ENCODE data around the gene TLE6. TPM values are rescaled to one million over a fixed set of nuclear protein-coding genes. Genes with fewer than 3 reads are reported as not detected.

Gene TLE6
- total and polyA plus RNA-seq, 2 of the 8 experiments (the other 6 are each of a cell fraction or from before 2014, with no cell fraction given): 2.5 to 2.9 TPM

GRCh38 chr19:2952953-2953481, 24.3 kb upstream of the TLE6 start:
- ChIA-PET POLR2A (ENCODE audit: partially characterized antibody) (no interaction called here), CTCF (ENCODE audit: partially characterized antibody) (interaction anchor here (0.6 to 18.9 kb wide), 14 partner anchors 8 to 789 kb away, joined by 3 to 260 read pairs (median 4); no protein-coding TSS in a partner anchor)
- Histone ChIP-seq H2BK15ac (ENCODE audit: low read length) (0 out of 2 replicates have a peak overlapping the region, but pooled peaks have one; percentile 36), H3K14ac (ENCODE audit: insufficient read length) (no peak overlapping the region), H2BK5ac (ENCODE audit: low read depth, low read length) (no peak overlapping the region), H3K36me3 (ENCODE audit: control insufficient read depth in 2 of 4, insufficient read depth in 4 of 4, low read length in 3 of 4) (no peaks in the 10 kb centered on the region), H2BK120ac (replicated peaks; ENCODE audit: low read depth, low read length) (no peak overlapping the region), H4K91ac (replicated peaks; ENCODE audit: insufficient read length, low read length) (no peak overlapping the region), H2BK12ac (ENCODE audit: low read depth, low read length) (no peak overlapping the region), H4K5ac (ENCODE audit: insufficient read length, low read depth, low read length) (no peak overlapping the region), H2BK20ac (ENCODE audit: low read length) (no peak overlapping the region), H3K27me3 (replicated peaks in 1 of 4; ENCODE audit: control insufficient read depth in 3 of 4, extremely low read depth in 1 of 4, insufficient read depth in 3 of 4, low read length in 3 of 4) (no peaks in the 10 kb centered on the region; a peak in 1 of 7 replicates), H4K8ac (ENCODE audit: extremely low read depth, insufficient read depth, low read length) (no peak overlapping the region), H3K9ac (replicated peaks in 1 of 4; ENCODE audit: extremely low read depth in 1 of 4, low read depth in 3 of 4, low read length in 3 of 4) (no peak overlapping the region), H3K56ac (replicated peaks; ENCODE audit: insufficient read length, low read depth, low read length) (no peak overlapping the region), H3K4me2 (ENCODE audit: insufficient read depth in 1 of 2, low read depth in 2 of 2, low read length in 2 of 2) (no peak overlapping the region), H3K18ac (ENCODE audit: extremely low read depth, low read length) (no peak overlapping the region), H3K23me2 (ENCODE audit: low read depth, low read length) (peaks cover 4% of the 10 kb centered on the region; the same call in 1 of the 2 replicates), H2AFZ (ENCODE audit: low read length) (0 out of 2 replicates have a peak overlapping the region, but pooled peaks have one; percentile 74), H3K9me3 (ENCODE audit: insufficient read depth in 2 of 2, low read depth in 1 of 2, low read length in 1 of 2) (no peaks in the 10 kb centered on the region), H3K79me2 (ENCODE audit: control insufficient read depth in 1 of 2, insufficient read depth in 2 of 2, low read length in 2 of 2) (peaks cover 0 to 12% of the 10 kb centered on the region in 2 experiments; a peak in 2 of 4 replicates), H3K4me1 (replicated peaks in 1 of 4; ENCODE audit: control insufficient read depth in 3 of 4, insufficient read depth in 4 of 4, low read length in 3 of 4) (peaks cover 0 to 6% (median 4%) of the 10 kb centered on the region in 4 experiments; a peak in 4 of 7 replicates), H3K27ac (ENCODE audit: low read depth, low read length) (no peak overlapping the region), H4K20me1 (replicated peaks in 1 of 2; ENCODE audit: control insufficient read depth in 1 of 2, insufficient read depth in 2 of 2, low read length in 2 of 2) (no peaks in the 10 kb centered on the region), H2AK5ac (ENCODE audit: low read depth, low read length) (no peak overlapping the region), H3K4me3 (ENCODE audit: extremely low read depth in 1 of 4, insufficient read depth in 2 of 4, low read depth in 3 of 4, low read length in 4 of 4) (no peak overlapping the region), H3K23ac (ENCODE audit: insufficient read length) (no peak overlapping the region), H3K79me1 (ENCODE audit: low read depth, low read length) (peaks cover 9% of the 10 kb centered on the region; the same call in 1 of the 2 replicates), H3K4ac (replicated peaks; ENCODE audit: insufficient read length, low read depth, low read length) (no peak overlapping the region)
- WGBS, 2 experiments (ENCODE audit: extremely low coverage in 1 of 2, insufficient coverage in 1 of 2, insufficient read length in 1 of 2, insufficient replicate concordance in 2 of 2, low coverage in 1 of 2, low lambda C conversion rate in 2 of 2, missing lambda C conversion rate in 1 of 2): 78% methylated on average over 9 of the region's 9 CpGs; no CpG with 5 or more reads in 1 of the 2 experiments
- no peak for FAIRE-seq
- DNase-seq (ENCODE audit: low read depth in 1 of 2, low spot score in 2 of 2): no peak
- TF ChIP-seq SIRT6 (IDR thresholded peaks at IDR 0.05; ENCODE audit: low read length) (no peak), HDAC2 (IDR thresholded peaks at IDR 0.05; ENCODE audit: borderline replicate concordance in 1 of 2, low read depth in 2 of 2, low read length in 2 of 2) (no peak), TEAD4 (IDR thresholded peaks at IDR 0.05; ENCODE audit: low read depth, low read length) (no peak), SRF (IDR thresholded peaks at IDR 0.05; ENCODE audit: low read depth, low read length) (no peak), GABPA (IDR thresholded peaks at IDR 0.05; ENCODE audit: borderline replicate concordance, insufficient read depth, low read length) (no peak), POLR2A (IDR thresholded peaks at IDR 0.05; ENCODE audit: control extremely low read depth in 1 of 2, low read depth in 2 of 2, low read length in 2 of 2) (no peak), MAX (IDR thresholded peaks at IDR 0.05) (no peak), MAFK (IDR thresholded peaks at IDR 0.05; ENCODE audit: low read depth, low read length) (no peak), SIX5 (IDR thresholded peaks at IDR 0.05; ENCODE audit: low read depth, low read length) (no peak), CTCF (IDR thresholded peaks at IDR 0.05; ENCODE audit: control extremely low read depth in 1 of 3, insufficient read depth in 1 of 3, low read depth in 1 of 3, low read length in 3 of 3) (no peak), NRF1 (IDR thresholded peaks at IDR 0.05; ENCODE audit: low read depth, low read length) (no peak)
